ENCODE results near the gene OR2V2.
A peak's percentile ranks its signal among the peaks of the same experiment; 100 is the strongest.

The OR2V2 gene

GRCh38 chr5:181194489-181195248 is 47.3 kb downstream of the OR2V2 start:
- in situ Hi-C loops (cut with MboI; ENCODE audit: low pct_unique_long_range_greater_than_20kb, low sequenced_read_pairs, unreplicated experiment): no loop called here
- no peak for TF ChIP-seq CTCF (IDR thresholded peaks at IDR 0.05; ENCODE audit: extremely low read depth, insufficient read depth, missing control alignments)
- no peak for DNase-seq (ENCODE audit: low spot score)

DNA sequence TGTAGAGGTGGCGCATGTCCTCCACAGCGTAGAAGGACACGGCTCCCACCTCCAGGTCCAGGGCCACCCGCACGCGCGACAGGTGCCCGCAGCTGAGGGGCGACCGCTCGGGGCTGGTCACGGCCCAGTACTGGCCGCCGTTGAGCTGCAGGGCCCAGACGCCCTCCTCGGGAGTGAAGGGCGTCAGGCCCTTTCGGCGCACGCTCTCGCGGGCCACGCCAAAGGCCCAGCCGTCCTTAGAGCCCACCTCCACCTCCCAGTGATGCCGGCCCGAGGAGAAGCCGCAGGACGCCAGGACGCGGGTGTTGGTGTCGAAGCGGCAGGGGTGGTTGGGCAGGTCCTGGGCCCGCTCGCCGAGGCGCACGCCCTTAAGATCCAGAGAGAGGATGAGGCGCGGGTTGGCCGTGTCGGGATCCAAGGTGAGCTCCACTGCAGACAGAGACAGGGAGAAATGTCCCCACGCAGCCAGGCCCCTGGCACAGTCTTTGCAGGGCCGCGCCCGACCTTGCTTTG is 47.9 kb downstream of the OR2V2 start:
- TF ChIP-seq CTCF (IDR thresholded peaks at IDR 0.05; ENCODE audit: extremely low read depth, insufficient read depth, missing control alignments): no peak
- in situ Hi-C loops (cut with MboI; ENCODE audit: low pct_unique_long_range_greater_than_20kb, low sequenced_read_pairs, unreplicated experiment): no loop called here

DNA sequence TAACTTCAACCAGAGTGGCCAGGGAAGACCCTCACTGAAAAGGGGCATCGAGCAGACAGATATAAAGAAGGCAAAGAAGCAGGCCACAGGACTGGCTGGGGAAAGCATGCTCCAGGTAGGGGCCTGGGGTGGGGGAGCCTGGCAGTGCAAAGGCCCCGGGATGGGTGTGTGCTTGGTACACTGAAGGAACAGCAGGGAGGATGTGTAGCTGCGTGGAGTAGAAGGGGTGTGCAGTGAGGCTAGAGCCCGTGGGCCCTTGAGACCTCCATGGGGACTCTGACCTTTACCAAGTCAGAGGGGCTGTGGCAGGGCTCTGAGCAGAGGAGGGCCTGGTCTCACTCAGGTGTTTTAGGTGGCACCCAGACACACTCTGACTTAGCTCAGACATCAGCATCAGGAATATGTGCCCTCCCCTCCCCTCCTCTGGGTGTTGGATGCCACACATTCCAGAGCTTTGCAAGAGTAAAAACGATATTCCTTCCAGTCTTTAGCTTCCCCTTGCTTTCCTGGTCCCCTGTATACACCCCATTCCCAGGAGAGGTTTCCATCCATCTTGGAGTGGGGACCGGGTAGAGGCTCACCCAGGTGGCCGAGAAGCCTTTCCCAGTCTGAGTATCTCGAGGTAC is 50.1 kb downstream of the OR2V2 start:
- in situ Hi-C loops (cut with MboI; ENCODE audit: low pct_unique_long_range_greater_than_20kb, low sequenced_read_pairs, unreplicated experiment): no loop called here
- TF ChIP-seq CTCF (IDR thresholded peaks at IDR 0.05; ENCODE audit: extremely low read depth, insufficient read depth, missing control alignments): no peak
- no peak for DNase-seq (ENCODE audit: low spot score)

More for the DNA sequence above, 47.9 kb downstream of the OR2V2 start:
- DNase-seq (ENCODE audit: low spot score): no peak

- DNase-seq (ENCODE audit: low spot score): no peak
- in situ Hi-C loops (cut with MboI; ENCODE audit: low pct_unique_long_range_greater_than_20kb, low sequenced_read_pairs, unreplicated experiment): no loop called here
- no peak for TF ChIP-seq CTCF (IDR thresholded peaks at IDR 0.05; ENCODE audit: extremely low read depth, insufficient read depth, missing control alignments)
Observed at GRCh38 chr5:181198106-181198685, 50.8 kb downstream of the OR2V2 start.

DNA sequence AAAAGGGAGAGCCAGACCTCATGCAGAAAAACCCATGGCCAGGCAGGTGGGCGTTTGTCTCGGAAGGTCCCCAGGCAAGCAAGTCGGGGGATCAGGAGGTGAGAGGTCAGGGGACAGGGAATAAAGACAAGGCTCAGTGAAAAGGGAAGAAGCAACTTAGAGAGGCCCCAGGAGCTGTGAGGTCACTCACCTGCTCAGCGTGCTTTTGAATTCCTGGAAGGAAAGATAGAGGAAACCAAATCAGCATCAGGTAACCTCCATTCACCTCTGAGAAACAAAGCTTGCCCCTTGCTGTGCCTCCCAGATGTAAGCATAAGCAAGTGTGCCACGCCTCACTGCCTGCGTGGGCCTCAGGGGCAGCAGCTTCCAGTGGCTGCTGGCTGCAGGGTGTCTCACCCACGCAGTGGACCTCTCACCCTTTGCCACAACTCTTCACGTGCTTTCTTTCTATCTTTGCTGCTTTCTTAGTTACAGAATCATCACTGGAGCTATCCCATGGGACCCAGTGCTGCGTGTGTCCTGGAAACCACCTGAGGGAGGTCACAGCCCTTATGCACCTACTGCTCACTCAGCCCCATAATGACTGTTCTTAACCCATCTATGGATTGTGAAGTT is 51.6 kb downstream of the OR2V2 start:
- in situ Hi-C loops (cut with MboI; ENCODE audit: low pct_unique_long_range_greater_than_20kb, low sequenced_read_pairs, unreplicated experiment): no loop called here
- TF ChIP-seq CTCF (IDR thresholded peaks at IDR 0.05; ENCODE audit: extremely low read depth, insufficient read depth, missing control alignments): no peak
- DNase-seq (ENCODE audit: low spot score): peak; percentile 78

GRCh38 chr5:181199881-181200638 is 52.7 kb downstream of the OR2V2 start:
- in situ Hi-C loops (cut with MboI; ENCODE audit: low pct_unique_long_range_greater_than_20kb, low sequenced_read_pairs, unreplicated experiment): no loop called here
- DNase-seq (ENCODE audit: low spot score): no peak
- no peak for TF ChIP-seq CTCF (IDR thresholded peaks at IDR 0.05; ENCODE audit: extremely low read depth, insufficient read depth, missing control alignments)

All from GM13977 (cell line).